Osteocyte (in vitro differentiated cells): Measurements from ENCODE around the gene PRUNE2. TPM values are rescaled to one million over a fixed set of nuclear protein-coding genes. Genes with fewer than 3 reads are reported as not detected.

ENCODE experiments used
- DNase-seq: peaks from one replicate; pipeline ENCODE4 v3.0.0; 2021; ENCODE audit warnings: mixed read lengths; ENCODE audit not compliant: unreplicated experiment; ENCODE audit errors: extremely low spot score
- H3K27ac Mint-ChIP-seq: one replicate; pipeline ENCODE4 v1.8.0; 2021; ENCODE audit warnings: mild to moderate bottlenecking, mixed read lengths; ENCODE audit not compliant: unreplicated experiment
- H3K27me3 Mint-ChIP-seq: one replicate; pipeline ENCODE4 v1.8.0; 2021; ENCODE audit warnings: mixed read lengths; ENCODE audit not compliant: unreplicated experiment
- H3K36me3 Mint-ChIP-seq: one replicate; pipeline ENCODE4 v1.8.0; 2021; ENCODE audit warnings: mixed read lengths; ENCODE audit not compliant: unreplicated experiment
- H3K4me1 Mint-ChIP-seq: one replicate; pipeline ENCODE4 v1.8.0; 2021; ENCODE audit warnings: mixed read lengths; ENCODE audit not compliant: unreplicated experiment
- H3K4me3 Mint-ChIP-seq: one replicate; pipeline ENCODE4 v1.8.0; 2021; ENCODE audit warnings: mild to moderate bottlenecking, moderate library complexity, mixed read lengths; ENCODE audit not compliant: unreplicated experiment
- H3K9me3 Mint-ChIP-seq: one replicate; pipeline ENCODE4 v1.8.0; 2021; ENCODE audit warnings: mixed read lengths; ENCODE audit not compliant: unreplicated experiment
- CTCF ChIP-seq: fragments of 200-600 bp; sonication (generic); IDR thresholded peaks from 2 replicates; pipeline ENCODE4 v1.5.0; 2021; ENCODE audit warnings: antibody characterized with exemption, mild to moderate bottlenecking, moderate library complexity
- total RNA-seq: library from RNA; stranded (reverse); gene quantifications from 2 replicates; pipeline ENCODE4 v1.2.1, GENCODE V29; 2021

Gene PRUNE2
- total RNA-seq, 1 donor from 2014 or later = 1.0 TPM

GRCh38 chr9:76615177-76615603, 290.7 kb downstream of the PRUNE2 start:
- no peak for TF ChIP-seq CTCF
- Mint-ChIP-seq H3K27ac (no peak overlapping the region), H3K4me3 (no peak overlapping the region), H3K4me1 (peaks cover 15% of the 10 kb centered on the region), H3K9me3 (no peaks in the 10 kb centered on the region), H3K27me3 (peaks cover 2% of the 10 kb centered on the region), H3K36me3 (no peaks in the 10 kb centered on the region)
- DNase-seq = no peak

- Mint-ChIP-seq H3K4me1 (peaks cover 6% of the 10 kb centered on the region), H3K27ac (no peak overlapping the region), H3K9me3 (no peaks in the 10 kb centered on the region), H3K27me3 (peaks cover 2% of the 10 kb centered on the region), H3K36me3 (no peaks in the 10 kb centered on the region), H3K4me3 (no peak overlapping the region)
- no peak for TF ChIP-seq CTCF
- no peak for DNase-seq
These were observed 291.9 kb downstream of the PRUNE2 start for GRCh38 chr9:76613974-76614373.

GRCh38 chr9:76613150-76613781, 292.6 kb downstream of the PRUNE2 start:
- Mint-ChIP-seq H3K36me3 (no peaks in the 10 kb centered on the region), H3K4me1 (no peaks in the 10 kb centered on the region), H3K4me3 (no peak overlapping the region), H3K27ac (no peak overlapping the region), H3K9me3 (no peaks in the 10 kb centered on the region), H3K27me3 (peaks cover 2% of the 10 kb centered on the region)
- DNase-seq = no peak
- no peak for TF ChIP-seq CTCF

GRCh38 chr9:76610011-76610352, 295.9 kb downstream of the PRUNE2 start:
- no peaks in the 10 kb centered on the region for H3K36me3 Mint-ChIP-seq
- H3K4me1 Mint-ChIP-seq = no peaks in the 10 kb centered on the region
- H3K27me3 Mint-ChIP-seq = peaks cover 2% of the 10 kb centered on the region
- H3K27ac Mint-ChIP-seq = no peak overlapping the region
- TF ChIP-seq CTCF = no peak
- H3K4me3 Mint-ChIP-seq = no peak overlapping the region
- no peaks in the 10 kb centered on the region for H3K9me3 Mint-ChIP-seq
- no peak for DNase-seq

GRCh38 chr9:76609285-76610010, 296.5 kb downstream of the PRUNE2 start:
- H3K27me3 Mint-ChIP-seq = no peaks in the 10 kb centered on the region
- no peaks in the 10 kb centered on the region for H3K4me1 Mint-ChIP-seq
- H3K9me3 Mint-ChIP-seq = no peaks in the 10 kb centered on the region
- no peak for TF ChIP-seq CTCF
- DNase-seq = no peak
- no peaks in the 10 kb centered on the region for H3K36me3 Mint-ChIP-seq
- no peak overlapping the region for H3K4me3 Mint-ChIP-seq
- H3K27ac Mint-ChIP-seq = no peak overlapping the region
